ENCODE data around the gene ANKRD63. TPM values are rescaled to one million over a fixed set of nuclear protein-coding genes. Genes with fewer than 3 reads are reported as not detected.

The ANKRD63 gene
- total RNA-seq, 1 donor from 2014 or later, result not detected

DNA sequence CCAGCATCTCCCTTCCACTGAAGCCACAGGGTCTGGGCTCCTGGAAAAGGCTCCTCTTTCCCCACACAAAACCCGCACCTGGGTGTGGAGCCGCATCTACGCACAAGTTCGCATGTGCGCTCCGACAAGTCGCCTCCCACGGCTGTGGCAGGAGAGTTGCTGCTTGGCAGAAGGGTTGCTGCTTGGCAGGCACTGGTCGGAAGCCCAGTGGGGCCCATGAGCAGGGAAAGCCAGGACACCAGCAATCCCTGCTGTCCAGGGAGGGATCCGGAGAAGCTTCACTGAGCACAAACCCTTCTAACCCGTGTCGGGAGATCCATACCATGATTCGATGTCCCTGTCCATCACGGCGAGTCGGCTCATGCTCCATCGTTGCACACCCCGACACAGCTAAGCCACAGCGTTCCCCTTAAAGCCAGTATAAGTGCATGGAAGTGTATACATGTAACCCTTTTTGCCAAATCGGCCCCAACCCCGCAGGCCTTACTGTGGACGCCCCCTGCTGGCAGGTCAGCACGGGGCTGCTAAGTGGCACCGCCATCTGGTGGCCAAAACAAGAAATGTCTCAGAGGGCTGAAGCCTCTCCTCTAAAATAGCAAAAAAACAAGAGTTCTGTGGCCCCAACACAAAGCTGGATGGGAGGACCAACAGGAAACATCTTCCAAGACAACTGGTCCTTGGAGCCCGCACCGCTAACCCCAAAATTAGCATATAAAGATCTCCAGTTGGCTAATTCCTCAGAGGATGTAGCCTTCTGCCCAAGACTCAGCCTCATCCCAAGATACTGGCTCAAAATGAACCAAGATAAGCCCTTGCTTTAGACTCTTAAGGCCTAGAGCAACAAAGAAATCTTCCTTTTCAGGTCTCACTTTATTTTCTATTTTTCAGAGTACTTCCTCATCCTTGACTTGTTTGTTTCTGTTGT lies 8.3 kb downstream of the ANKRD63 start:
- no peak overlapping the region for H3K4me3 ChIP-seq (ENCODE audit: low read length in 3 of 3)
- H3K27me3 ChIP-seq (ENCODE audit: control insufficient read depth in 3 of 3, insufficient read depth in 3 of 3, low read length in 3 of 3), result peaks cover 20 to 23% (median 21%) of the 10 kb centered on the region in 3 donors
- no peaks in the 10 kb centered on the region for H3K36me3 ChIP-seq (ENCODE audit: control insufficient read depth in 3 of 3, insufficient read depth in 3 of 3, low read length in 3 of 3)
- H3K4me1 ChIP-seq (ENCODE audit: control insufficient read depth in 3 of 3, insufficient read depth in 3 of 3, low read length in 3 of 3), result peaks cover 0 to 8% (median 2%) of the 10 kb centered on the region in 3 donors
- no peak overlapping the region for H3K9ac ChIP-seq (ENCODE audit: low read depth in 1 of 3, low read length in 3 of 3)
- no peak overlapping the region for H3K27ac ChIP-seq (ENCODE audit: low read depth, low read length)
- no peaks in the 10 kb centered on the region for H3K9me3 ChIP-seq (ENCODE audit: control insufficient read depth in 3 of 3, low read length in 3 of 3)

- Histone ChIP-seq H3K4me1 (ENCODE audit: control insufficient read depth in 3 of 3, insufficient read depth in 3 of 3, low read length in 3 of 3) (peaks cover 0 to 5% (median 0%) of the 10 kb centered on the region in 3 donors), H3K9ac (ENCODE audit: low read depth in 1 of 3, low read length in 3 of 3) (no peak overlapping the region), H3K27ac (ENCODE audit: low read depth, low read length) (no peak overlapping the region)
These were observed 9.4 kb downstream of the ANKRD63 start for GRCh38 chr15:40273428-40273827.

DNA sequence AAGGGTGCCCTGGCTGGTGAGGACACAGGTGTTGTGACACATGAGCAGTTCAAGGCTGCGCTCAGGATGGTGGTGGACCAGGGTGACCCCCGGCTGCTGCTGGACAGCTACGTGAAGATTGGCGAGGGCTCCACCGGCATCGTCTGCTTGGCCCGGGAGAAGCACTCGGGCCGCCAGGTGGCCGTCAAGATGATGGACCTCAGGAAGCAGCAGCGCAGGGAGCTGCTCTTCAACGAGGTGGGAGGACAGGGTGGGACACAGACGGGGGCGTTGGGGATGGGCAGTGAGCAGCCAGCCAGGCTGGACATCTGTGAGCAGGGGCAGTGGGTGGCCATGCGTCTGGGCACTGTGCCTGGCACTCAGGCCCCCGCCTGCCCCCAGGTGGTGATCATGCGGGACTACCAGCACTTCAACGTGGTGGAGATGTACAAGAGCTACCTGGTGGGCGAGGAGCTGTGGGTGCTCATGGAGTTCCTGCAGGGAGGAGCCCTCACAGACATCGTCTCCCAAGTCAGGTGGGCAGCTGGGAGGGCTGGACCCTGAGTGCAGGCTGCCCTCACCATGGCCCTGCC lies 10.3 kb downstream of the ANKRD63 start:
- H3K27me3 ChIP-seq (ENCODE audit: control insufficient read depth in 3 of 3, insufficient read depth in 3 of 3, low read length in 3 of 3), result peaks cover 2 to 8% (median 3%) of the 10 kb centered on the region in 3 donors
- H3K27ac ChIP-seq (ENCODE audit: low read depth, low read length), result no peak overlapping the region
- no peaks in the 10 kb centered on the region for H3K9me3 ChIP-seq (ENCODE audit: control insufficient read depth in 3 of 3, low read length in 3 of 3)
- H3K4me1 ChIP-seq (ENCODE audit: control insufficient read depth in 3 of 3, insufficient read depth in 3 of 3, low read length in 3 of 3), result no peaks in the 10 kb centered on the region
- H3K36me3 ChIP-seq (ENCODE audit: control insufficient read depth in 3 of 3, insufficient read depth in 3 of 3, low read length in 3 of 3), result no peaks in the 10 kb centered on the region
- no peak overlapping the region for H3K4me3 ChIP-seq (ENCODE audit: low read length in 3 of 3)
- no peak overlapping the region for H3K9ac ChIP-seq (ENCODE audit: low read depth in 1 of 3, low read length in 3 of 3)

More at GRCh38 chr15:40273428-40273827, 9.4 kb downstream of the ANKRD63 start:
- peaks cover 11 to 15% (median 12%) of the 10 kb centered on the region in 3 donors for H3K27me3 ChIP-seq (ENCODE audit: control insufficient read depth in 3 of 3, insufficient read depth in 3 of 3, low read length in 3 of 3)
- H3K9me3 ChIP-seq (ENCODE audit: control insufficient read depth in 3 of 3, low read length in 3 of 3), result no peaks in the 10 kb centered on the region
- no peak overlapping the region for H3K4me3 ChIP-seq (ENCODE audit: low read length in 3 of 3)
- no peaks in the 10 kb centered on the region for H3K36me3 ChIP-seq (ENCODE audit: control insufficient read depth in 3 of 3, insufficient read depth in 3 of 3, low read length in 3 of 3)

GRCh38 chr15:40271685-40272484 lies 11.0 kb downstream of the ANKRD63 start:
- no peak overlapping the region for H3K9ac ChIP-seq (ENCODE audit: low read depth in 1 of 3, low read length in 3 of 3)
- no peaks in the 10 kb centered on the region for H3K9me3 ChIP-seq (ENCODE audit: control insufficient read depth in 3 of 3, low read length in 3 of 3)
- no peak overlapping the region for H3K27ac ChIP-seq (ENCODE audit: low read depth, low read length)
- H3K4me1 ChIP-seq (ENCODE audit: control insufficient read depth in 3 of 3, insufficient read depth in 3 of 3, low read length in 3 of 3), result no peaks in the 10 kb centered on the region
- H3K27me3 ChIP-seq (ENCODE audit: control insufficient read depth in 3 of 3, insufficient read depth in 3 of 3, low read length in 3 of 3), result peaks cover 0 to 5% (median 0%) of the 10 kb centered on the region in 3 donors
- no peak overlapping the region for H3K4me3 ChIP-seq (ENCODE audit: low read length in 3 of 3)
- H3K36me3 ChIP-seq (ENCODE audit: control insufficient read depth in 3 of 3, insufficient read depth in 3 of 3, low read length in 3 of 3), result no peaks in the 10 kb centered on the region

GRCh38 chr15:40270246-40270995 lies 12.4 kb downstream of the ANKRD63 start:
- H3K27me3 ChIP-seq (ENCODE audit: control insufficient read depth in 3 of 3, insufficient read depth in 3 of 3, low read length in 3 of 3), result peaks cover 0 to 5% (median 0%) of the 10 kb centered on the region in 3 donors
- no peaks in the 10 kb centered on the region for H3K9me3 ChIP-seq (ENCODE audit: control insufficient read depth in 3 of 3, low read length in 3 of 3)
- H3K9ac ChIP-seq (ENCODE audit: low read depth in 1 of 3, low read length in 3 of 3), result no peak overlapping the region
- H3K4me3 ChIP-seq (ENCODE audit: low read length in 3 of 3), result no peak overlapping the region
- no peaks in the 10 kb centered on the region for H3K36me3 ChIP-seq (ENCODE audit: control insufficient read depth in 3 of 3, insufficient read depth in 3 of 3, low read length in 3 of 3)
- H3K4me1 ChIP-seq (ENCODE audit: control insufficient read depth in 3 of 3, insufficient read depth in 3 of 3, low read length in 3 of 3), result no peaks in the 10 kb centered on the region
- H3K27ac ChIP-seq (ENCODE audit: low read depth, low read length), result no peak overlapping the region

GRCh38 chr15:40269604-40270003 lies 13.3 kb downstream of the ANKRD63 start:
- H3K27me3 ChIP-seq (ENCODE audit: control insufficient read depth in 3 of 3, insufficient read depth in 3 of 3, low read length in 3 of 3), result peaks cover 0 to 5% (median 0%) of the 10 kb centered on the region in 3 donors
- no peaks in the 10 kb centered on the region for H3K4me1 ChIP-seq (ENCODE audit: control insufficient read depth in 3 of 3, insufficient read depth in 3 of 3, low read length in 3 of 3)
- no peak overlapping the region for H3K4me3 ChIP-seq (ENCODE audit: low read length in 3 of 3)
- H3K36me3 ChIP-seq (ENCODE audit: control insufficient read depth in 3 of 3, insufficient read depth in 3 of 3, low read length in 3 of 3), result no peaks in the 10 kb centered on the region
- no peak overlapping the region for H3K9ac ChIP-seq (ENCODE audit: low read depth in 1 of 3, low read length in 3 of 3)
- no peaks in the 10 kb centered on the region for H3K9me3 ChIP-seq (ENCODE audit: control insufficient read depth in 3 of 3, low read length in 3 of 3)
- H3K27ac ChIP-seq (ENCODE audit: low read depth, low read length), result no peak overlapping the region

GRCh38 chr15:40267670-40268069 lies 15.2 kb downstream of the ANKRD63 start:
- Histone ChIP-seq H3K9ac (ENCODE audit: low read depth in 1 of 3, low read length in 3 of 3) (no peak overlapping the region), H3K9me3 (ENCODE audit: control insufficient read depth in 3 of 3, low read length in 3 of 3) (no peaks in the 10 kb centered on the region), H3K27me3 (ENCODE audit: control insufficient read depth in 3 of 3, insufficient read depth in 3 of 3, low read length in 3 of 3) (no peaks in the 10 kb centered on the region), H3K27ac (ENCODE audit: low read depth, low read length) (no peak overlapping the region), H3K4me3 (ENCODE audit: low read length in 3 of 3) (no peak overlapping the region), H3K36me3 (ENCODE audit: control insufficient read depth in 3 of 3, insufficient read depth in 3 of 3, low read length in 3 of 3) (no peaks in the 10 kb centered on the region), H3K4me1 (ENCODE audit: control insufficient read depth in 3 of 3, insufficient read depth in 3 of 3, low read length in 3 of 3) (peaks cover 6 to 11% (median 7%) of the 10 kb centered on the region in 3 donors)

DNA sequence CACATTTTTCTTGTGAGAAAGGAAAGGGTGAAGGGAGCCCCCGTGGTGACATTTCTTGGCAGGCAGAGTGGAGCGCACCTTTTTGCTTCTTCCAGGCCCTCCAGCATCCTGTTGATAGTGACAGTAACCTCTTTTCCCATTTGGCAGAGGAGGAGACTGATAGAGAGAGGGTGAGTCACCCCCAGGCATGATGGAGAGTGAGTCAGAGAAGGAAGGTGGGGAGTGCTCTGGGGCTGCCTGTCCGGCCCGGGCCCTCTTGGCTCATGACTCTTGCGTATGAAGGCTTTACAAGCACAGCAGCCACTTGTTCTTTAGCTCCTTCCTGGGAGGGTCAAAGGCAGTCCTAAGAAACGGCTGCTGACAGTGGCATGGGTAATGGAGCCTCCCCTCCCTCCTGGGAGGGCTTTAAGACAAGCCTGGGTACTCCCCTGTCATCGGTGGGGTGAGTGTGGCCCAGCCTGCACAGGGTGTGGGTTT lies 16.0 kb downstream of the ANKRD63 start:
- Histone ChIP-seq H3K27ac (ENCODE audit: low read depth, low read length) (no peak overlapping the region), H3K9me3 (ENCODE audit: control insufficient read depth in 3 of 3, low read length in 3 of 3) (no peaks in the 10 kb centered on the region), H3K27me3 (ENCODE audit: control insufficient read depth in 3 of 3, insufficient read depth in 3 of 3, low read length in 3 of 3) (no peaks in the 10 kb centered on the region)

GRCh38 chr15:40265875-40266274 lies 17.0 kb downstream of the ANKRD63 start:
- no peaks in the 10 kb centered on the region for H3K9me3 ChIP-seq (ENCODE audit: control insufficient read depth in 3 of 3, low read length in 3 of 3)

More for the DNA sequence above, 16.0 kb downstream of the ANKRD63 start:
- no peak overlapping the region for H3K9ac ChIP-seq (ENCODE audit: low read depth in 1 of 3, low read length in 3 of 3)
- peaks cover 6 to 11% (median 7%) of the 10 kb centered on the region in 3 donors for H3K4me1 ChIP-seq (ENCODE audit: control insufficient read depth in 3 of 3, insufficient read depth in 3 of 3, low read length in 3 of 3)
- no peaks in the 10 kb centered on the region for H3K36me3 ChIP-seq (ENCODE audit: control insufficient read depth in 3 of 3, insufficient read depth in 3 of 3, low read length in 3 of 3)
- H3K4me3 ChIP-seq (ENCODE audit: low read length in 3 of 3), result no peak overlapping the region

More at GRCh38 chr15:40265875-40266274, 17.0 kb downstream of the ANKRD63 start:
- Histone ChIP-seq H3K27ac (ENCODE audit: low read depth, low read length) (no peak overlapping the region), H3K36me3 (ENCODE audit: control insufficient read depth in 3 of 3, insufficient read depth in 3 of 3, low read length in 3 of 3) (no peaks in the 10 kb centered on the region), H3K27me3 (ENCODE audit: control insufficient read depth in 3 of 3, insufficient read depth in 3 of 3, low read length in 3 of 3) (no peaks in the 10 kb centered on the region), H3K4me1 (ENCODE audit: control insufficient read depth in 3 of 3, insufficient read depth in 3 of 3, low read length in 3 of 3) (peaks cover 6 to 11% (median 7%) of the 10 kb centered on the region in 3 donors), H3K4me3 (ENCODE audit: low read length in 3 of 3) (no peak overlapping the region), H3K9ac (ENCODE audit: low read depth in 1 of 3, low read length in 3 of 3) (no peak overlapping the region)
